GM23248 (cell line): ENCODE results near the gene MEIS2.

Experiments used
- EZH2 ChIP-seq: fragments of 200-600 bp; sonication (generic); IDR thresholded peaks from 2 replicates; pipeline ENCODE4 v1.6.1; 2018; ENCODE audit warnings: antibody characterized with exemption, mild to moderate bottlenecking; ENCODE audit not compliant: insufficient read depth, poor library complexity, severe bottlenecking
- EZH2phosphoT487 ChIP-seq: fragments of 200-600 bp; sonication (generic); IDR thresholded peaks from 2 replicates; pipeline ENCODE4 v1.6.1; 2018; ENCODE audit warnings: antibody characterized with exemption, moderate library complexity, mild to moderate bottlenecking, low read depth; ENCODE audit not compliant: insufficient read depth

- TF ChIP-seq EZH2: no peak
- no peak for TF ChIP-seq EZH2phosphoT487
Measured at GRCh38 chr15:36940636-36941260, 159.6 kb downstream of the MEIS2 start.
